HG03457 (cell line): ENCODE data around the gene ARMH4.

Experiments used
- ATAC-seq: cut with Tn5 transposase; IDR thresholded peaks from one replicate; pipeline ENCODE4 v1.9.1; 2021; ENCODE audit warnings: moderate number of reproducible peaks; ENCODE audit not compliant: unreplicated experiment

ARMH4 gene

GRCh38 chr14:58055497-58056010 is 96.5 kb downstream of the ARMH4 start:
- ATAC-seq: no peak

- no peak for ATAC-seq
Measured at GRCh38 chr14:58054100-58054499, 97.9 kb downstream of the ARMH4 start.

DNA sequence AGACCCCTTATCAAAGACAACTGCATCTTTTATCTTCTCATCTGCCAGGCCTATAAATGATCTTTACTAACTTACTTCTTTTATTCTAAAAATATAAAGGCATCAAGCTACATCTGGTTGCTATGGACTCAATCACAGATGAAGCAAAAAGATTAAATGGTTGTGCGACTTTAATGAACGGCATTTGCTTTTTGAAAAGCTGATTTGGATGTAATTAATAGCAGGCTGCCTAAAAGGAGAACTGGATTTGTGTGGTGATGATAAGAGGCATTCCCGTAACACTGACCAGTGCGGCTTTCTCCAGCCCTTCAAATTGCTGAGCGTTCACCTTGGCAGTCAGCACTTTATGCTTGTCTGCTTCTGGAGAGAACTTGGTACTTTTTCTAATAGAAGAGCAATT is 103.8 kb downstream of the ARMH4 start:
- ATAC-seq: no peak

DNA sequence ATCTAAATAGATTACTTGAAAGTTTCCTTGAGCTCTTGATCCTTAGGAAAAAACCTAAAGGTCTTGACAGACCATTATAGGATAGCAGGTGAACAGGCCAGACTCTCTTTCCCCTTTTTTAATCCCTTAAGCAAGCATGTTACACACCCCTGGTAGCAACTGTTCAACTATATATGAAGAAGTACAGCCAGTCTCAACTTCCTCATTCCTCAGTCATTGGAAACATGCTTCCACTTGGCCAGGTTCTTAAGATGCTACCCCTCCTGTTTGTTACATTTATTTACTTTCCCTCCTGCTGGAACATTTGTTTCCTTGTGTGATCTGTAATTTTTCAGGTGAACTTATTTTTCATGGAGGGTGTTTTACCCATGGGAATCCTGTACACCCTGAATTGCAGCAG is 124.1 kb downstream of the ARMH4 start:
- ATAC-seq: no peak

- ATAC-seq: no peak
Measured at GRCh38 chr14:58026967-58027366, 125.0 kb downstream of the ARMH4 start.

- ATAC-seq: no peak
Measured at GRCh38 chr14:58026219-58026618, 125.8 kb downstream of the ARMH4 start.

DNA sequence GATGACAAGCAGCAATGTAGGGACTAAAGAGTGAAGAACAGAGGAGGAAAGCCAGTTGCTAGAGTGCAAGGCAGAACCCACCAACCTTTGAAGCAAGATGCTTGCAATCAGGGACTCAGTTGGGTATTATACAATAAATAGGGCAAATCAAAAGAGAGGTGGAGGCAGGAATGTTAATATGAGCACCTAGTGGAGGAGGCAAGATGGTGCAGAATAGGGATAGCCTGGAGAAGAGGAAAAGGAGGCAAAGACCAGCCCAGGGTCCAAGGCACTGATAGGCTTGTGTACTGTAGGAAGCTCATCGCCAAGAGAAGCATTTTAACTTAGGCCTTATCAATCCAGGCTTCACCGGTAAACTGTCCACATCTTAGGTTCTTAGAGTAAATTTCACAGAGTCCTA is 137.2 kb downstream of the ARMH4 start:
- ATAC-seq: no peak

GRCh38 chr14:58002618-58003017 is 149.4 kb downstream of the ARMH4 start:
- ATAC-seq: no peak

DNA sequence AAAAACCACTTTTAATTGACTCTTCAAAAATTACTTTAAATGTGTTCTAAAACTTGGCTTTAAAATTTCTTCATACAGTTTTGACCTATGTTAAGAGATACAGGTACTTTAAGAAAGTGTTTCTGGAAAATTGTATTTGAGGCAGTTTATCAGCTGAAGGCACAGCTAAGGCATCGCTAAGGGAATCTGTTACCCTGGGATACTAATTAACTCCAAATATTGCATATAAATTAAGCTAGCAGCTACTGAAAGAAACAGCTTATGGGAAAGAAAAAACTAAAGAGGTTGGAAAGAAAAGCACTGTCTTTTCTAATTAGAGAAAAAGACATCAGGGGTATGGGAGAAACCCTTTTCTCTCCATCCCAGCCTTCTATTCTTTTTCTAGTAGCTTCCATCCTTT is 152.0 kb downstream of the ARMH4 start:
- ATAC-seq: no peak

DNA sequence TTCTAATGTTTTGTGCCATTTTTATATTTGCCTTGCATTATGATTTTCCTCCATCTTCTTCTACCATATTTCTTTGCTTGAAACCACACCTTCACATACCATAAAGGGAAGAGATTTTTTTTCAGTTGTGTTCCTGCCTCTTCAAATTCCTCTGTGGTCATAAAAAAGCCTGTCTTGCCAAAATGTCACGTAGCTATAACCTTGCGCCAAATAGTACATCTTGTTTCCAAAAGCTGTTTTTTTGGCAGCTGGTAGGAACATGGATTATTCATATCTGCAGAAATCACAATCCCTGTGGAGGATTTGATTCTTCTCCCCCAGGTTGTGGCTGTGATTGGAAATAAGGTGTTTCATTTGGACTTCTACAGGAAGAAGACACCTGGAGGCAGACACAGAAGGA is 152.5 kb downstream of the ARMH4 start:
- no peak for ATAC-seq

- ATAC-seq: no peak
Measured at GRCh38 chr14:57998766-57999165, 153.2 kb downstream of the ARMH4 start.

DNA sequence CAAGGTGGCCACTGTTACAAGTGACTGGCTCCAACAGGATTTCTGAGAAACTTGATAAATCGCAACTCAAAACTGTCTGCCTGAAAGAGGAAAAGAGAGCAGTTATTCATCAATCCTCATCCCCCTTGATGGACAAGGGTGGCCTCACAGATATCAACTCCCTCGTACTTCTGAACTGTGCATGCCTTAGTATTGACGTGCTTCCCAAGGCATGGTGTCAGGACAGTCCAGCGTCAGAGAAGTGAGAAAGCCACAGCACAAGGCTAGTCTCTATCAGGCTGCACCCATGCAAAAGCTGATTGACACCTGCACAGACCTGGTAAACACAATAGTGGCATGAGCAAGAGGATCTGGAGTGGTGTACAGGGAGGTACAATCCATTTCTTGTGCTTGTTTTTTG is 160.7 kb downstream of the ARMH4 start:
- ATAC-seq: no peak

- no peak for ATAC-seq
Measured at GRCh38 chr14:57988445-57988844, 163.6 kb downstream of the ARMH4 start.

DNA sequence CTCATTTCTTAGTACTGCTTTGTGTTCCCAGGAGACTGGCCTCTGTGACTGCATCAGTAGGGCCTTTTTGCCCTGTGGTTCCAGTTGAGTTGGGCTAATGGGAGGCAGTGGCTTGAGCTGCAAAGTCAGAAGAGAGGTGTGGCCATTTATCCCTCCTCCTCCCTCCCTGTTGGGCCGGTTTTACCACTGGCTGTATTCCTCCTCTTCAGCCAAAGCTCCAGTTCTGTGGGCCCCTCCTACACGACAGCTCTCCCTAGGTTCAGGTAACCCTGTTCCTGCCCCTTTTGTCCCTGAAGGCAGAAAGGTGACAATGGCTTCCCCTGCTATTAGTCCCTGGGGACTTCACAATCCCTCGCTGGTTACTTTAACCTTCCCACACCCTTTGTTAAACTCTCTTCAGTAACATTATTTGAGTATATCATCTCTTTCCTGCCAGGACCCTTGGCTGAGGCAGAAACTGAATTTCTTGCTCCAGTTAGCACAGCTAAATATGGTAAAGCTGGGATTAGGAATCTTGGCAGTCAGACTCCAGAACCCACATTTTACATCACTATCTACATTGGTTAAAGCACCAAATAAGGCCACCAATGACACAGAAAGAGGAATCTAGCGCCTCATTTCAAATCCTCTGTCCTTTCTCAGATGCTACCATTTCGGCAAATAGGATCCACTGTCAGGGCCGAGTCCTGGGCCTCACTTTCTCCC is 164.3 kb downstream of the ARMH4 start:
- ATAC-seq: no peak

- no peak for ATAC-seq
Measured at GRCh38 chr14:57987051-57987450, 165.0 kb downstream of the ARMH4 start.

DNA sequence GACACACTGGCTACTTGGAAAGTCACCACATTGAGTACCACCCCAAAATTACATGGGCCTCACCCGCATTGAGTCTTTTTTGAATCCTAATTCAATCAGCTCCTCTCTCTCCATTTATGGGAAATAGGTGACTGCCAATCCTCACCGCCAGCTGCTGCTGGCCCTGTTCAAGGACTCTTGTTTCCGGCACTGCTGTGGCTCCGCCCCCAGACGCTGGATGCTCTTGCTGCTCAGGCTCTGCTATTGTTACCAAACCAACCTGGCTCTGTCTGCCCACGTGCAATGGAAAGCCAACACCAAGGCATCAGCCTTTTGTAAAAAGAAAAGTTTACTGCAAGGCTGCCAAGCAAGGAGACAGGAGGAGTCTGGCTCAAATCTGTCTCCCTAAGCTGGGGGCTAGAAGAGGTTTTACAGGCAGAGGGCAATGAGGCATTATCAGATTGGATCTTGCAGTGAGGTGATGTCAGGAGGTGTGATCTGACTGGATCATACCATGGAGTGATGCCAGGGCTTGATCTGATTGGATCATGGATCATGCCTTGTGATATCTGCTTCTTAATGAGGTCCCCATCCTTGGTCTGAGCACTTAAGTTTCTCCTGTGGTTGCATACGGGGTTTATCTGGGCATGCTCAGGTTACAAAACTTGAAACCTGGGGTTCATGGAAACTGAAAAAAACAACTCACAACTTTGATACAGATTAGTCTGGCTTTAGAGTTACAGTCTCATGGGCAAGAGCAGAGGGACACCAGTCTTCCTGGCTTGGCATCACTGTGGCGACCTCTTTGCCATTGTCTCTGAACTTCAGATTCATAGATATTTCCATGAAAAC is 169.0 kb downstream of the ARMH4 start:
- no peak for ATAC-seq

GRCh38 chr14:57981817-57982560 is 170.0 kb downstream of the ARMH4 start:
- ATAC-seq: no peak

DNA sequence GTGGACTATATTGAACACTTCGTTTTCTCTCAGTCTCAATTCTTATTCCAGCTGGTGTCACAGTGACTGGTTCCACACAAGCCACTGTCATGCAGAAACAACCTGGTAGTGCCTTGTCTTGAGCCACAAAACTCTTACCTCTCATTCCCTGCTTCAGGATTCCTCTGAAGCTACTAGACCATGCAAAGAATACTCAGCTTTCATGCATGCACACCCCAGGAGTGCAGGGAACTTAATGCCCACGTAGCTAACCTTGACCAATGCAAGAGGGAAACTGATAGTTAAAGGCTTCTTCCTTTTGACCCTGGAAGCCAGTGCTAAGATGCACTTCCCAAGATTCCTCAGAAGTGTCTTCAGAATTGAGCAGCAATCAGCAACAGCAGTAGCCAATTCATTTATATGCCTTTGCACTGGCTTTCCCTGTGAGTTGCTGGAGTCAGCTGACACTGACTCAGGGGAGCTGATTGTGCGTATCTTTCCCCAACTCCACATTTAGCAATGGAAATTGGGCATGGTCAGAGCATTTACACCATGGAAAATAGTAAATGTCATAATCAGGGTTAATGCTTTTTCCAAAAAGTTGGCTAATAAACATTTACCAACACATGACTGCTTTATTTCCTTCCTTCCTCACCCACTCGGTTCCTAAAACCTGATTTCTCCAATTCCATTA is 172.5 kb downstream of the ARMH4 start:
- no peak for ATAC-seq

GRCh38 chr14:57976701-57977100 is 175.3 kb downstream of the ARMH4 start:
- ATAC-seq: no peak

DNA sequence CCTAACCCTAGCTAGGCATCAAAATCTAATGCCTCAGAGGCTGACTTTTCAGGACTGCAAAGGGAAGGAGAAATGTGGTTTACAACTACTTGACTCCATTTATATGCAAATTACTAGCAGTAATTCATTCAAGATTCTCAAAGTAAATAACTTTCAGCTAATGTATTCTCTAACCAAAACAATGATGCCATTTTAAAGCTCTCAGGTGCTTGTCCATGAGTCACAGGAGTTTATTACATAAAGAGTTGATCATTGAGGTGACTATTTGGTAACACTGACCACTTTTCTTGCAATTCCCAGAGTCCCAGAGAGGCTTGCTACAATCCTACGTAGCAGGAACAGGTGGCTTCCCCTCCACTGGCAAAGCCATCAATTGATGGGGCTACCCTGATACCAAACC is 177.1 kb downstream of the ARMH4 start:
- ATAC-seq: no peak

- no peak for ATAC-seq
Measured at GRCh38 chr14:57970594-57970993, 181.4 kb downstream of the ARMH4 start.
